Fibroblast of lung (primary cell): Measurements from ENCODE around the gene SGMS2. TPM values are rescaled to one million over a fixed set of nuclear protein-coding genes. Genes with fewer than 3 reads are reported as not detected.

Source experiments
- DNase-seq, 2 donors: peaks; one replicate each; pipeline versions ENCODE4 v3.0.0 to v3.0.0-alpha.2; 2010; ENCODE audit warnings: low read depth in 2 of 2
- H2AFZ ChIP-seq: 2 replicates; pipeline ENCODE4 v1.5.1; 2012; ENCODE audit warnings: low read length, control low read depth, inconsistent platforms
- H3K27ac ChIP-seq: 2 replicates; pipeline ENCODE4 v1.5.1; 2011; ENCODE audit warnings: low read length, control low read depth; ENCODE audit not compliant: insufficient read depth
- H3K27me3 ChIP-seq: 2 replicates; pipeline ENCODE4 v1.5.1; 2011; ENCODE audit warnings: mild to moderate bottlenecking, low read length; ENCODE audit not compliant: control insufficient read depth, insufficient read depth
- H3K36me3 ChIP-seq: 2 replicates; pipeline ENCODE4 v1.5.1; 2011; ENCODE audit warnings: low read length; ENCODE audit not compliant: control insufficient read depth, insufficient read depth
- H3K4me1 ChIP-seq: 2 replicates; pipeline ENCODE4 v1.5.1; 2011; ENCODE audit warnings: low read length; ENCODE audit not compliant: control insufficient read depth, insufficient read depth; ENCODE audit errors: extremely low read depth
- H3K4me2 ChIP-seq: 2 replicates; pipeline ENCODE4 v1.5.1; 2011; ENCODE audit warnings: low read length, control low read depth; ENCODE audit not compliant: insufficient read depth; ENCODE audit errors: extremely low read depth
- H3K4me3 ChIP-seq, 4 experiments: fragments of 200-600 bp in 1 of 4; sonication (generic) in 1 of 4; replicated peaks in 1 of 4; 2 replicates each; pipeline ENCODE4 v1.5.1; 2011 to 2016; ENCODE audit warnings: low read length in 4 of 4, low read depth in 3 of 4, mild to moderate bottlenecking in 3 of 4, control low read depth in 2 of 4, inconsistent platforms in 1 of 4, mixed read lengths in 1 of 4; ENCODE audit not compliant: insufficient read depth in 1 of 4; ENCODE audit errors: control extremely low read depth in 1 of 4
- H3K79me2 ChIP-seq: 2 replicates; pipeline ENCODE4 v1.5.1; 2012; ENCODE audit warnings: mild to moderate bottlenecking, low read length, inconsistent platforms; ENCODE audit not compliant: control insufficient read depth, insufficient read depth
- H3K9ac ChIP-seq: 2 replicates; pipeline ENCODE4 v1.5.1; 2011; ENCODE audit warnings: mild to moderate bottlenecking, low read length, control low read depth; ENCODE audit not compliant: insufficient read depth
- H3K9me3 ChIP-seq: 2 replicates; pipeline ENCODE4 v1.5.1; 2012; ENCODE audit warnings: low read depth, low read length; ENCODE audit not compliant: control insufficient read depth, insufficient read depth
- H4K20me1 ChIP-seq: 2 replicates; pipeline ENCODE4 v1.5.1; 2011; ENCODE audit warnings: low read length; ENCODE audit not compliant: control insufficient read depth, insufficient read depth; ENCODE audit errors: extremely low read depth
- CTCF ChIP-seq, 2 donors: IDR thresholded peaks in 1 of 2; conservative IDR thresholded peaks in 1 of 2; 1 replicate in 1 of 2; 2 replicates in 1 of 2; pipeline ENCODE4 v1.5.1; 2011 to 2012; ENCODE audit warnings: low read length in 2 of 2, control low read depth in 1 of 2, inconsistent platforms in 1 of 2, low read depth in 1 of 2, mild to moderate bottlenecking in 1 of 2
- EZH2 ChIP-seq: IDR thresholded peaks from 2 replicates; pipeline ENCODE4 v1.5.1; 2012; ENCODE audit warnings: low read length, control low read depth, mild to moderate bottlenecking; ENCODE audit errors: missing control alignments
- polyA plus RNA-seq, 2 donors: library from polyadenylated mRNA; depleted of rRNA in 1 of 2; stranded (reverse) in 1 of 2; unstranded in 1 of 2; fragments of >200 nt; gene quantifications; 2 replicates each; pipeline ENCODE4 v1.2.1, GENCODE V29; 2011 to 2012; ENCODE audit warnings: missing spikeins in 1 of 2
- total RNA-seq: library from RNA; depleted of rRNA; stranded (reverse); fragments of >200 nt; gene quantifications from 2 replicates; pipeline ENCODE4 v1.2.1, GENCODE V29; 2014

The SGMS2 gene
- total and polyA plus RNA-seq, 2 donors (not counting 1 experiment from before 2014, with no cell fraction given): 63.7 to 82.7 TPM

GRCh38 chr4:107808572-107808971 is 16.2 kb upstream of the SGMS2 start:
- DNase-seq: no peak
- H4K20me1 ChIP-seq: no peaks in the 10 kb centered on the region
- no peak for TF ChIP-seq CTCF (conservative IDR thresholded peaks at IDR 0.05 in 1 of 2, IDR thresholded peaks at IDR 0.05 in 1 of 2; ENCODE audit: low read depth in 1 of 2, low read length in 2 of 2)
- TF ChIP-seq EZH2: no peak

GRCh38 chr4:107809210-107809609 is 15.5 kb upstream of the SGMS2 start:
- no peak for TF ChIP-seq EZH2
- no peak for TF ChIP-seq CTCF (conservative IDR thresholded peaks at IDR 0.05 in 1 of 2, IDR thresholded peaks at IDR 0.05 in 1 of 2; ENCODE audit: low read depth in 1 of 2, low read length in 2 of 2)
- no peaks in the 10 kb centered on the region for H3K4me1 ChIP-seq
- H3K27me3 ChIP-seq: no peaks in the 10 kb centered on the region
- no peak overlapping the region for H2AFZ ChIP-seq
- no peaks in the 10 kb centered on the region for H3K79me2 ChIP-seq
- no peak overlapping the region for H3K4me2 ChIP-seq
- no peaks in the 10 kb centered on the region for H3K9me3 ChIP-seq
- no peak for DNase-seq
- H3K27ac ChIP-seq: no peak overlapping the region
- H4K20me1 ChIP-seq: no peaks in the 10 kb centered on the region
- no peak overlapping the region for H3K4me3 ChIP-seq
- H3K9ac ChIP-seq: no peak overlapping the region
- no peaks in the 10 kb centered on the region for H3K36me3 ChIP-seq

More at GRCh38 chr4:107808572-107808971, 16.2 kb upstream of the SGMS2 start:
- Histone ChIP-seq H3K9me3 (no peaks in the 10 kb centered on the region), H3K27me3 (no peaks in the 10 kb centered on the region), H3K79me2 (no peaks in the 10 kb centered on the region), H3K4me1 (no peaks in the 10 kb centered on the region), H3K9ac (no peak overlapping the region), H2AFZ (no peak overlapping the region), H3K36me3 (no peaks in the 10 kb centered on the region), H3K27ac (no peak overlapping the region), H3K4me3 (no peak overlapping the region), H3K4me2 (no peak overlapping the region)

- Histone ChIP-seq H4K20me1 (no peaks in the 10 kb centered on the region), H3K9ac (no peak overlapping the region), H3K27ac (no peak overlapping the region), H2AFZ (no peak overlapping the region), H3K36me3 (no peaks in the 10 kb centered on the region), H3K27me3 (no peaks in the 10 kb centered on the region), H3K9me3 (no peaks in the 10 kb centered on the region), H3K79me2 (no peaks in the 10 kb centered on the region), H3K4me2 (no peak overlapping the region), H3K4me3 (no peak overlapping the region), H3K4me1 (no peaks in the 10 kb centered on the region)
- no peak for DNase-seq
- no peak for TF ChIP-seq EZH2
- no peak for TF ChIP-seq CTCF (conservative IDR thresholded peaks at IDR 0.05 in 1 of 2, IDR thresholded peaks at IDR 0.05 in 1 of 2; ENCODE audit: low read depth in 1 of 2, low read length in 2 of 2)
These were observed 10.0 kb upstream of the SGMS2 start for GRCh38 chr4:107814758-107815157.
